Endodermal cell (in vitro differentiated cells): ENCODE measurements around the gene WDR91. TPM values are rescaled to one million over a fixed set of nuclear protein-coding genes. Genes with fewer than 3 reads are reported as not detected.

Experiments used
- DNase-seq: peaks from one replicate; pipeline ENCODE4 v3.0.0-alpha.2; 2017
- H3K27ac ChIP-seq: 2 replicates; pipeline ENCODE4 v1.5.1; 2013; ENCODE audit warnings: mild to moderate bottlenecking, low read depth, low read length, moderate library complexity
- H3K27me3 ChIP-seq: 2 replicates; pipeline ENCODE4 v1.6.1; 2013; ENCODE audit warnings: mild to moderate bottlenecking, low read length, moderate library complexity; ENCODE audit not compliant: insufficient read depth, control insufficient read depth, poor library complexity, severe bottlenecking
- H3K36me3 ChIP-seq: 2 replicates; pipeline ENCODE4 v1.7.0; 2013; ENCODE audit warnings: mild to moderate bottlenecking, low read length, moderate library complexity; ENCODE audit not compliant: control insufficient read depth, insufficient read depth
- H3K4me1 ChIP-seq: one replicate; pipeline ENCODE4 v1.7.0; 2013; ENCODE audit warnings: low read length; ENCODE audit not compliant: control insufficient read depth, insufficient read depth
- H3K4me3 ChIP-seq: 2 replicates; pipeline ENCODE4 v1.5.1; 2013; ENCODE audit warnings: mild to moderate bottlenecking, low read length, moderate library complexity
- H3K9ac ChIP-seq: 2 replicates; pipeline ENCODE4 v1.6.1; 2013; ENCODE audit warnings: mild to moderate bottlenecking, low read length, moderate library complexity; ENCODE audit not compliant: poor library complexity, severe bottlenecking; ENCODE audit errors: extremely low read depth
- H3K9me3 ChIP-seq: 2 replicates; pipeline ENCODE4 v1.6.1; 2013; ENCODE audit warnings: mild to moderate bottlenecking, low read length, moderate library complexity; ENCODE audit not compliant: control insufficient read depth
- H3K27ac Mint-ChIP-seq: 2 replicates; pipeline ENCODE4 v1.8.0; 2020; ENCODE audit warnings: mixed read lengths
- H3K27me3 Mint-ChIP-seq: 2 replicates; pipeline ENCODE4 v1.8.0; 2021; ENCODE audit warnings: mild to moderate bottlenecking, mixed read lengths; ENCODE audit not compliant: insufficient read depth
- H3K36me3 Mint-ChIP-seq: 2 replicates; pipeline ENCODE4 v1.8.0; 2020; ENCODE audit warnings: low read depth, mixed read lengths
- H3K4me1 Mint-ChIP-seq: 2 replicates; pipeline ENCODE4 v1.8.0; 2020; ENCODE audit warnings: mixed read lengths
- H3K4me3 Mint-ChIP-seq: 2 replicates; pipeline ENCODE4 v1.8.0; 2020; ENCODE audit warnings: mild to moderate bottlenecking, moderate library complexity, mixed read lengths
- H3K9me3 Mint-ChIP-seq: 2 replicates; pipeline ENCODE4 v1.8.0; 2020; ENCODE audit warnings: mild to moderate bottlenecking, mixed read lengths
- CTCF ChIP-seq: fragments of 200-600 bp; sonication (generic); conservative IDR thresholded peaks from 2 replicates; pipeline ENCODE4 v1.5.0; 2021; ENCODE audit warnings: antibody characterized with exemption, mild to moderate bottlenecking
- WGBS, 2 experiments: methylation state at CpG; one replicate each; pipeline versions ENCODE4 v1.1.5 to v1.1.7; 2013; ENCODE audit warnings: missing lambda C conversion rate in 2 of 2, mixed read lengths in 1 of 2; ENCODE audit not compliant: insufficient coverage in 1 of 2, insufficient read length in 1 of 2; 5-methylcytosine and 5-hydroxymethylcytosine counted together
- total RNA-seq, 2 donors: library from RNA; stranded (reverse); fragmentation: NEBNext Ultra II Directional in 1 of 2; extraction: Animal tissue kit (Norgen Biotek cat#: 25700) in 1 of 2; gene quantifications; 2 replicates in 1 of 2; 3 replicates in 1 of 2; pipeline ENCODE4 v1.2.1, GENCODE V29; 2021

WDR91 gene
- total RNA-seq, 2 donors from 2014 or later = 8.2 to 9.6 TPM

- H3K4me1 Mint-ChIP-seq = no peaks in the 10 kb centered on the region
These were observed 6.6 kb upstream of the WDR91 start for GRCh38 chr7:135217645-135218509.

GRCh38 chr7:135215698-135216097, 4.4 kb upstream of the WDR91 start:
- 91 to 96% methylated on average over 3 of the region's 3 CpGs for WGBS, 2 experiments
- Mint-ChIP-seq H3K4me1 (peaks cover 2% of the 10 kb centered on the region), H3K27ac (no peak overlapping the region)

More at GRCh38 chr7:135217645-135218509, 6.6 kb upstream of the WDR91 start:
- Histone ChIP-seq H3K4me3 (no peak overlapping the region), H3K9me3 (peaks cover 9% of the 10 kb centered on the region), H3K4me1 (no peaks in the 10 kb centered on the region), H3K36me3 (no peaks in the 10 kb centered on the region), H3K27ac (no peak overlapping the region), H3K9ac (no peak overlapping the region), H3K27me3 (no peaks in the 10 kb centered on the region)
- TF ChIP-seq CTCF = no peak
- no peak for DNase-seq
- 96 to 100% methylated on average over 4 to 5 of the region's 5 CpGs for WGBS, 2 experiments
- H3K4me3 Mint-ChIP-seq = no peak overlapping the region
- H3K36me3 Mint-ChIP-seq = no peaks in the 10 kb centered on the region
- H3K27me3 Mint-ChIP-seq = no peaks in the 10 kb centered on the region
- peaks cover 9% of the 10 kb centered on the region for H3K9me3 Mint-ChIP-seq
- no peak overlapping the region for H3K27ac Mint-ChIP-seq

GRCh38 chr7:135215180-135215579, 3.9 kb upstream of the WDR91 start:
- 96 to 100% methylated on average over 4 of the region's 4 CpGs for WGBS, 2 experiments
- Mint-ChIP-seq H3K27ac (no peak overlapping the region), H3K36me3 (no peaks in the 10 kb centered on the region), H3K27me3 (peaks cover 9% of the 10 kb centered on the region), H3K9me3 (peaks cover 2% of the 10 kb centered on the region), H3K4me3 (no peak overlapping the region), H3K4me1 (peaks cover 4% of the 10 kb centered on the region)
- Histone ChIP-seq H3K27ac (no peak overlapping the region), H3K9ac (no peak overlapping the region), H3K36me3 (no peaks in the 10 kb centered on the region), H3K9me3 (peaks cover 2% of the 10 kb centered on the region), H3K27me3 (peaks cover 5% of the 10 kb centered on the region), H3K4me1 (no peaks in the 10 kb centered on the region), H3K4me3 (no peak overlapping the region)
- TF ChIP-seq CTCF = no peak
- no peak for DNase-seq

More at GRCh38 chr7:135215698-135216097, 4.4 kb upstream of the WDR91 start:
- H3K27ac ChIP-seq = no peak overlapping the region
- peaks cover 4% of the 10 kb centered on the region for H3K27me3 Mint-ChIP-seq
- no peak for TF ChIP-seq CTCF
- no peaks in the 10 kb centered on the region for H3K36me3 Mint-ChIP-seq
- H3K9ac ChIP-seq = no peak overlapping the region
- no peak overlapping the region for H3K4me3 Mint-ChIP-seq
- H3K9me3 ChIP-seq = peaks cover 7% of the 10 kb centered on the region
- H3K9me3 Mint-ChIP-seq = peaks cover 7% of the 10 kb centered on the region
- H3K36me3 ChIP-seq = no peaks in the 10 kb centered on the region
- no peak for DNase-seq
- H3K4me1 ChIP-seq = no peaks in the 10 kb centered on the region
- H3K27me3 ChIP-seq = peaks cover under 1% of the 10 kb centered on the region
- H3K4me3 ChIP-seq = no peak overlapping the region
